Osteoblast (primary cell): ENCODE results near the gene OSBP2. TPM values are rescaled to one million over a fixed set of nuclear protein-coding genes. Genes with fewer than 3 reads are reported as not detected.
"Not testable (repeated sequence)": the region's sequence is repeated elsewhere in the genome, so short reads cannot be mapped to it uniquely, and the experiment has no call there.

ENCODE experiments used
- DNase-seq: peaks from one replicate; pipeline ENCODE4 v3.0.0; 2011; ENCODE audit warnings: low spot score, mixed read lengths; ENCODE audit not compliant: insufficient read length; ENCODE audit errors: missing footprints
- H2AFZ ChIP-seq: 2 replicates; pipeline ENCODE4 v1.6.0; 2011; ENCODE audit warnings: mild to moderate bottlenecking, low read length
- H3K27ac ChIP-seq: 2 replicates; pipeline ENCODE4 v1.5.1; 2011; ENCODE audit warnings: mild to moderate bottlenecking, low read depth, low read length, moderate library complexity
- H3K27me3 ChIP-seq: 2 replicates; pipeline ENCODE4 v1.6.0; 2012; ENCODE audit warnings: mild to moderate bottlenecking, control low read depth, inconsistent platforms, low read length, moderate library complexity; ENCODE audit not compliant: insufficient read depth
- H3K36me3 ChIP-seq: 2 replicates; pipeline ENCODE4 v1.5.1; 2011; ENCODE audit warnings: mild to moderate bottlenecking, low read length, control low read depth, moderate library complexity; ENCODE audit not compliant: insufficient read depth
- H3K4me1 ChIP-seq: 2 replicates; pipeline ENCODE4 v1.5.1; 2011; ENCODE audit warnings: mild to moderate bottlenecking, low read length, control low read depth, moderate library complexity; ENCODE audit not compliant: insufficient read depth
- H3K4me2 ChIP-seq: 2 replicates; pipeline ENCODE4 v1.6.0; 2011; ENCODE audit warnings: mild to moderate bottlenecking, low read length; ENCODE audit not compliant: insufficient read depth
- H3K4me3 ChIP-seq: fragments of 200-600 bp; sonication (generic); 3 replicates; pipeline ENCODE4 v1.5.1; 2012; ENCODE audit warnings: mild to moderate bottlenecking, low read length, inconsistent platforms; ENCODE audit not compliant: insufficient read depth
- H3K79me2 ChIP-seq: 2 replicates; pipeline ENCODE4 v1.6.0; 2012; ENCODE audit warnings: mild to moderate bottlenecking, low read length, control low read depth, inconsistent platforms; ENCODE audit not compliant: insufficient read depth
- H3K9me3 ChIP-seq: 2 replicates; pipeline ENCODE4 v1.5.1; 2011; ENCODE audit warnings: low read depth, low read length, control low read depth
- H4K20me1 ChIP-seq: 2 replicates; pipeline ENCODE4 v1.6.0; 2012; ENCODE audit warnings: mild to moderate bottlenecking, low read length, control low read depth; ENCODE audit not compliant: insufficient read depth
- total RNA-seq: library from RNA; depleted of rRNA; stranded (reverse); fragments of >200 nt; gene quantifications from 2 replicates; pipeline ENCODE4 v1.2.3, GENCODE V29; 2012
- TF ChIP-seq, protein P1 (sequence below): IDR thresholded peaks from 2 replicates; pipeline ENCODE4 v1.5.1; 2011; ENCODE audit warnings: mild to moderate bottlenecking, low read depth, low read length, moderate library complexity; ENCODE audit errors: extremely low read depth

OSBP2 gene
- total RNA-seq, 1 donor = 4.3 TPM

DNA sequence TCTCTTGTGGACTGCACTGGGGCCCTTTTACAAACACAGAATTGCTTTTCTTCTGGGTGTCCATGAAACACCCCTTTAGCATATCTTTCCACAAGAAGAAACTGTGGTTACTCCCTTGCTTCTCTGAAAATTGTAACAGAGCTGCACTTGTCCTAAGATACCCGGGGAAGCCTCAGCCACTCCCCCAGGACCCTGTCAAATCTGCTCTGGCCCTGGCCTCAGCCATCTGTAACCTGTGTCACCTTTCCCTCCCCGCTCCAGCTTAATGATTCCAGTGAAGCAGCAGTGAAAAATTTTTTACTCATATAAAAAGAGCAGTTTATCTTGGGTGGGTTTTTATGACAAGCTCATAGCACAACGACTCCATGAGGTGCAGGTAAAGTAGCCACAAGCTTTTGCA lies 23.6 kb upstream of the OSBP2 start:
- no peak overlapping the region for H3K4me3 ChIP-seq
- no peak overlapping the region for H3K4me2 ChIP-seq
- no peak overlapping the region for H2AFZ ChIP-seq
- no peaks in the 10 kb centered on the region for H3K9me3 ChIP-seq
- peaks cover 6% of the 10 kb centered on the region for H3K79me2 ChIP-seq
- no peak for DNase-seq
- H4K20me1 ChIP-seq = no peaks in the 10 kb centered on the region
- TF ChIP-seq, protein P1, sequence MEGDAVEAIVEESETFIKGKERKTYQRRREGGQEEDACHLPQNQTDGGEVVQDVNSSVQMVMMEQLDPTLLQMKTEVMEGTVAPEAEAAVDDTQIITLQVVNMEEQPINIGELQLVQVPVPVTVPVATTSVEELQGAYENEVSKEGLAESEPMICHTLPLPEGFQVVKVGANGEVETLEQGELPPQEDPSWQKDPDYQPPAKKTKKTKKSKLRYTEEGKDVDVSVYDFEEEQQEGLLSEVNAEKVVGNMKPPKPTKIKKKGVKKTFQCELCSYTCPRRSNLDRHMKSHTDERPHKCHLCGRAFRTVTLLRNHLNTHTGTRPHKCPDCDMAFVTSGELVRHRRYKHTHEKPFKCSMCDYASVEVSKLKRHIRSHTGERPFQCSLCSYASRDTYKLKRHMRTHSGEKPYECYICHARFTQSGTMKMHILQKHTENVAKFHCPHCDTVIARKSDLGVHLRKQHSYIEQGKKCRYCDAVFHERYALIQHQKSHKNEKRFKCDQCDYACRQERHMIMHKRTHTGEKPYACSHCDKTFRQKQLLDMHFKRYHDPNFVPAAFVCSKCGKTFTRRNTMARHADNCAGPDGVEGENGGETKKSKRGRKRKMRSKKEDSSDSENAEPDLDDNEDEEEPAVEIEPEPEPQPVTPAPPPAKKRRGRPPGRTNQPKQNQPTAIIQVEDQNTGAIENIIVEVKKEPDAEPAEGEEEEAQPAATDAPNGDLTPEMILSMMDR = no peak
- no peak overlapping the region for H3K27ac ChIP-seq
- no peaks in the 10 kb centered on the region for H3K36me3 ChIP-seq
- H3K27me3 ChIP-seq = peaks cover 3% of the 10 kb centered on the region
- H3K4me1 ChIP-seq = peaks cover 14% of the 10 kb centered on the region

DNA sequence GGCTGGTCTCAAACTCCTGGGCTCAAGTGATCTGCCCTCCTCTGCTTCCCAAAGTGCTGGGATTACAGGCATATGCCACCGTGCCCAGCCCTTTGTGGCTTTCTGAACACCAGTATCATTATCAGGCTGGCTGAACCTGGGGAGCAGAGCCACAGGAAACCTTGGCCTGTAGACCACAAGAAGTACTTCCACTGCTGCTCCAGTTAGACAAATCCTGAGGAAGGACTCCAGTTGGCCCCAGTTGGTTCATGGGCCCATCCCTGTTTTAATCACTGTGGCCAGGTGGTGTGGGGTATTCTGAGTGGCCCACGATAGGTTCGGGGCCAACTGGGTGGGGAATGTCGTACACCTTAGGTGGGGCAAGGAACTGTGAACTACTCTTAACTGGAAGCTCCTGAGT lies 21.5 kb upstream of the OSBP2 start:
- TF ChIP-seq, protein P1 = no peak
- Histone ChIP-seq H4K20me1 (no peaks in the 10 kb centered on the region), H3K79me2 (no peaks in the 10 kb centered on the region), H3K27me3 (peaks cover 14% of the 10 kb centered on the region), H3K27ac (no peak overlapping the region), H3K4me1 (peaks cover 6% of the 10 kb centered on the region), H3K9me3 (no peaks in the 10 kb centered on the region), H3K4me2 (no peak overlapping the region), H3K4me3 (no peak overlapping the region), H2AFZ (no peak overlapping the region), H3K36me3 (no peaks in the 10 kb centered on the region)
- no peak for DNase-seq

DNA sequence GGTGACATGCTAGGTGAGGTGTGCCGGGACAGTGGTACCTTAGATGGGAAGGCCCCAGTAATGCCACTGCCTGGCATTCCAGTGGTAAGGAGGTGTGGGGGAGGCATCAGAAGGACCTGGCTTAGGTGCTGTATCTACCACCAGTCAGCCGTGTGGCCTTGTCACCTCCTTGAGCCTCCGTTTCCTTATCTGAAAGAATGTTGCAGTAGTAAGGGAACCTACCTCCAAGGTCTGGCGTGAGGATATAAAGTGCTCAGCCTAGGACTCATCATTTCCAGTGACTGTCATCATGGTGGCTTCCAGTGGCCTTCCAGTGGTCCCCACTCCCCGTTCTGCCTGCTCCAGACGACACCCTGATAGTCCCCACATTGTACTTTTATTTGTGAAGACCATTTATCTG lies 20.2 kb upstream of the OSBP2 start:
- DNase-seq = no peak
- H3K79me2 ChIP-seq = no peaks in the 10 kb centered on the region
- H3K9me3 ChIP-seq = no peaks in the 10 kb centered on the region
- TF ChIP-seq, protein P1 = no peak
- no peak overlapping the region for H3K27ac ChIP-seq
- no peaks in the 10 kb centered on the region for H3K36me3 ChIP-seq
- H2AFZ ChIP-seq = no peak overlapping the region
- peaks cover 18% of the 10 kb centered on the region for H3K27me3 ChIP-seq
- no peak overlapping the region for H3K4me3 ChIP-seq
- no peaks in the 10 kb centered on the region for H3K4me1 ChIP-seq
- H4K20me1 ChIP-seq = no peaks in the 10 kb centered on the region
- no peak overlapping the region for H3K4me2 ChIP-seq

DNA sequence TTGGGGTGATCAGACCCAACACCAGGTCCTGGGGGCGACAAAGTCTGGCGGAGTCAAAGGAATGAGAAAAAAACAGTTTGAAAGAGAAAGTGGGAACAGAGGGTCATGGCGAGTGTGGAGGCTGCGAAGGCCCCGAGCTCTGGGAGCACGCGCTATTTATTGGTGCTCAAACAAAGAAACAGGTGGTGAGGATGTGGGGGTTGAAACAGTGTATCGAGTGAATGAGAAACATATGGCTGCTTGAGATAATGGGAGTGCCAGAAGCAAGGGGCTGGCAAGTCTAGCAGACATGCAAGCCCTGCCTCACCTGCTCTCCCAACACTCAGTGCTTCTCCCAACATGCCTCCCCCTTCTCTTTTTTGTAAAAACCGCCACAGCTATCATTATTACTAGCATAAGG lies 19.2 kb upstream of the OSBP2 start:
- DNase-seq = no peak
- no peaks in the 10 kb centered on the region for H3K9me3 ChIP-seq
- H3K36me3 ChIP-seq = no peaks in the 10 kb centered on the region
- TF ChIP-seq, protein P1 = no peak
- no peak overlapping the region for H3K27ac ChIP-seq
- no peak overlapping the region for H3K4me2 ChIP-seq
- no peaks in the 10 kb centered on the region for H4K20me1 ChIP-seq
- H3K27me3 ChIP-seq = peaks cover 18% of the 10 kb centered on the region
- H3K4me1 ChIP-seq = no peaks in the 10 kb centered on the region
- no peak overlapping the region for H3K4me3 ChIP-seq
- H3K79me2 ChIP-seq = no peaks in the 10 kb centered on the region
- no peak overlapping the region for H2AFZ ChIP-seq

DNA sequence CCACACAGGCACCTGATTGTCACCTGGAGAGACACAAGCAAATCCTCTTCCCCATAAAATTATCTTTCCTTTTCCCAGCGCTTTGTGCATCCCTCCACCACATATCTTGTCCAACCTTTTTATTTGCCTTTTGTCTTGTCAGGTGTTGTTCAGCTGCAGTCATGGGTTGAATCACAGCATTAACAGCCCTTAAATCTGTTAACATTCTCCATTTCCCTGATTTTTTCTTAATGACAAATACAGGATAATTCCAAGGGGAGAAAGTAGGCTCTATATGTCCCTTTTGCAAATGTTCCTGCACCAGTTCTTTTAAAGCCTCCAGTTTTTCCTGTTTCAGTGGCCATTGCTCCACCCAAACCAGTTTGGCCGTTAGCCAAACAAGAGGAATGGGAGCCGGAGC lies 18.1 kb upstream of the OSBP2 start:
- H2AFZ ChIP-seq, H4K20me1 ChIP-seq, H3K4me3 ChIP-seq, H3K36me3 ChIP-seq, H3K79me2 ChIP-seq, DNase-seq, H3K9me3 ChIP-seq, H3K27ac ChIP-seq, H3K4me1 ChIP-seq, H3K4me2 ChIP-seq: not testable (repeated sequence)
- peaks cover 18% of the 10 kb centered on the region for H3K27me3 ChIP-seq

DNA sequence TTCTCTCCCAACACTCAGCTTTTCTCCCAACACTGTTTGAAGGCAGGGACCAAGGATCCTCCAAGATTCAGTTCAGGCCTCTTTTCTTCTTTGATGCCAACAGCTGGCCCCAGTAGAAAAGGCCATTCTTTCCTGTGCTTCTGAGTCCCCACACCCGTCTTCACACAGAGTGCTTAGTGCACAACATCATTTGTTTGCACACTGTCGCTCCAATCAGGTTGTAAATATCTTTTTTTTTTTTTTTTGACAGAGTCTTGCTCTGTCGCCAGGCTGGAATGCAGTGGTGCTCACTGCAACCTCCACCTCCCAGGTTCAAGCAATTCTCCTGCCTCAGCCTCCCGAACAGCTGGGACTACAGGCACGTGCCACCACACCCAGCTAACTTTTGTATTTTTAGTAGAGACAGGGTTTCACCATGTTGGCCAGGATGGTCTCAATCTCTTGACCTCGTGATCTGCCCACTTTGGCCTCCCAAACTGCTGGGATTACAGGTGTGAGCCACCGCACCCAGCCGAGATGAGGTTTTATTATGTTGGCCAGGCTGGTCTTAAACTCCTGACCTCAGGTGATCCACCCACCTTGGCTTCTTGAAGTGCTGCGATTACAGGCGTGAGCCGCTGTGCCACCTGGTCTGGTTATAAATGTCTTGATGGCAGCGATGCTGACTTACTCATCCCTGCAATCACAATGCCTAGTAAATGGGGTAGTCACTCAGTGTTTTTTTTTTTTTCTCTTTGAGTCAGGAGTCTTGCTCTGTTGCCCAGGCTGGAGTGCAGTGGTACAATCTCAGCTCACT lies 14.6 kb upstream of the OSBP2 start:
- H3K36me3 ChIP-seq, H2AFZ ChIP-seq, H3K4me2 ChIP-seq, H3K27ac ChIP-seq, H3K4me1 ChIP-seq, H4K20me1 ChIP-seq, H3K79me2 ChIP-seq, DNase-seq, H3K9me3 ChIP-seq, H3K4me3 ChIP-seq: not testable (repeated sequence)
- H3K27me3 ChIP-seq = peaks cover 17% of the 10 kb centered on the region
